GM12873 (cell line): ENCODE measurements around the gene FANCL.

Experiments used
- CTCF ChIP-seq: IDR thresholded peaks from 2 replicates; pipeline ENCODE4 v1.5.1; 2012; ENCODE audit warnings: low read depth, mild to moderate bottlenecking, moderate library complexity, low read length, control low read depth; ENCODE audit not compliant: insufficient read depth; ENCODE audit errors: missing control alignments

Gene FANCL

GRCh38 chr2:58156780-58157179, 84.3 kb downstream of the FANCL start:
- TF ChIP-seq CTCF, result no peak

- no peak for TF ChIP-seq CTCF
Measured at GRCh38 chr2:58155160-58155778, 85.9 kb downstream of the FANCL start.

- no peak for TF ChIP-seq CTCF
Measured at GRCh38 chr2:58146707-58147106, 94.4 kb downstream of the FANCL start.

- no peak for TF ChIP-seq CTCF
Measured at GRCh38 chr2:58140508-58141072, 100.5 kb downstream of the FANCL start.

- TF ChIP-seq CTCF, result no peak
Measured at GRCh38 chr2:58138396-58139030, 102.6 kb downstream of the FANCL start.

- no peak for TF ChIP-seq CTCF
Measured at GRCh38 chr2:58137856-58138255, 103.3 kb downstream of the FANCL start.

- no peak for TF ChIP-seq CTCF
Measured at GRCh38 chr2:58137221-58137620, 103.9 kb downstream of the FANCL start.
